ENCODE data around the gene GLCCI1.
A peak's percentile ranks its signal among the peaks of the same experiment; 100 is the strongest.

DNA sequence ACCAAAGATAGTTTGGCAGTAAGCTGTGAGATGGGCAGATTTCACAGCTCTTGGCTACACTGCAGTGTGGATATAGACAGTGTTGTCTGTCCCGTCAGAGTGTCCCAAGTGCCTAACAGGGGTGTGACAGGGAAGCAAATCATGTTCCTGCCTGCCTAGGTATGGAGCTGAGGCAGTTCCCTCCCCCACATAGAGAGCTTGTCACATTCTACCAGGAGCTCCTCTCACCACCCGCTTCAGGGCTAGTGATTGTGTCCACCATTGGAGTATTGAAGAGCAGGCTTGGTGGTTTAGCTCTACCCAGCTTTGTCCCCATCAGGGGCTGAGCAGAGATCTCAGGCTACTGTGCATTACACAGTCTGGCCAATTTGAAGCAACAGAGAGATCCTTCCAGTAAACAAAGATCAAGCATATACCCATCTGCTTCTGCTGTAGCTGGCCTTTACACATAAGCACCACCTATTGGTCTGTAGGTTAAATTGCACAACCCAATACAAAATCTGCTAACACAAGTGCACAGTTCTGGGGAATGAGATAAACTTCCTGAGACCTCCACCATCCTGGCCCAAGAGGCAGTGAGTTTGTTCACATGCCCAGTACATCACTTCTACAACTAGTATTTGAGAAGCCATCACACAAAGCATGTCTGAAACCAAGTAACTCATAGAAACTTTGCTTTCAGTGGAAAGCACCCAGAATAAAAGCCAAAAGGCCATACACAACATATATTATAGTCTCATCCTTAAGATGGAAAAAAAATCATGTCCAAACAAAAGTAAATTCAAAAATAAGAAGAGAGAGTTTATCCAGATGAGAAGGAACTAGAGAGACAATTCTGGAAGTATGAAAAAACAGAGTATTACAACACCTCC lies 67.3 kb downstream of the GLCCI1 start:
- TF ChIP-seq POLR2A (IDR thresholded peaks at IDR 0.05): no peak
- TF ChIP-seq CTCF (IDR thresholded peaks at IDR 0.05): peak; percentile 39 to 57 (median 43)

Measured in transverse colon (tissue), 3 donors.